Measurements from ENCODE around the gene NDST1. TPM values are rescaled to one million over a fixed set of nuclear protein-coding genes. Genes with fewer than 3 reads are reported as not detected.

NDST1 gene
- total and polyA plus RNA-seq, 3 experiments from 2014 or later: 0.13 to 2.8 (median 1.9) TPM

DNA sequence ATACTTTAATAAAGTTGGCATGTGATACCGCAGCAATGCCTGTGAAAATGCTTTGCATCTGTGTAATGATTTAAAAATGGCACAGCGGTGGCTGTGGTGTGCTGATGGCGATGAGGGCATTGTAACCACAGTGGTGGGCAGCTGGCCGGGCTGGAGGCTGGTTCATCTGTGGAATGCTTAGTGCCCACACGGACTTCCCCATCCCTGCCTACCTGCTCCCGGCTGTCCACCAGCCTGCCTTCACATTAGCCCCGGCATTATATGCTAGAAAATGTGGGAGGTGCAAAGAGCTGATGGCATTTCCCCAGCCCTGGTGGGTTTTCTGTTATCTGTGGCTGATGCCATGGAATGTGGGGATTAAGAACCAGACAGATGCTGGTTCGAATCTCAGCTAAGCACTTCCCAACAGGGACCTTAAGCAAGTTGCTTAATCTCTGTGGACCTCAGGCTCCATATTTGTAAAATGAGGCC lies 2.9 kb upstream of the NDST1 start:
- no peak overlapping the region for H3K4me3 ChIP-seq (ENCODE audit: low read length)
- no peaks in the 10 kb centered on the region for H3K27me3 ChIP-seq (ENCODE audit: insufficient read depth, low read length, poor library complexity, severe bottlenecking)
- H3K36me3 ChIP-seq (ENCODE audit: insufficient read depth, low read length): no peaks in the 10 kb centered on the region
- POLR2A ChIA-PET: no interaction called here
- no peak for DNase-seq
- CTCF ChIA-PET: no interaction called here
- H3K27ac ChIP-seq (ENCODE audit: low read depth, low read length): no peak overlapping the region
- H3K36me3 Mint-ChIP-seq: no peaks in the 10 kb centered on the region
- H3K9me3 Mint-ChIP-seq: no peaks in the 10 kb centered on the region
- no peak overlapping the region for H3K27ac Mint-ChIP-seq
- no peaks in the 10 kb centered on the region for H3K9me3 ChIP-seq (ENCODE audit: low read length)
- no peaks in the 10 kb centered on the region for H3K4me1 Mint-ChIP-seq
- no peaks in the 10 kb centered on the region for H3K4me1 ChIP-seq (ENCODE audit: insufficient read depth, low read length)
- no peaks in the 10 kb centered on the region for H3K27me3 Mint-ChIP-seq
- H3K4me3 Mint-ChIP-seq: no peak overlapping the region

GRCh38 chr5:150505816-150506215 lies 2.1 kb upstream of the NDST1 start:
- no peaks in the 10 kb centered on the region for H3K4me1 Mint-ChIP-seq
- no peaks in the 10 kb centered on the region for H3K9me3 Mint-ChIP-seq
- Histone ChIP-seq H3K9me3 (ENCODE audit: low read length) (no peaks in the 10 kb centered on the region), H3K27me3 (ENCODE audit: insufficient read depth, low read length, poor library complexity, severe bottlenecking) (no peaks in the 10 kb centered on the region), H3K4me3 (ENCODE audit: low read length) (no peak overlapping the region), H3K4me1 (ENCODE audit: insufficient read depth, low read length) (no peaks in the 10 kb centered on the region), H3K27ac (ENCODE audit: low read depth, low read length) (no peak overlapping the region), H3K36me3 (ENCODE audit: insufficient read depth, low read length) (no peaks in the 10 kb centered on the region)
- CTCF ChIA-PET: interaction anchor here (1.2 kb wide), 1 partner anchor 47 kb away, joined by 5 read pairs; no protein-coding TSS in a partner anchor
- no peaks in the 10 kb centered on the region for H3K36me3 Mint-ChIP-seq
- no peaks in the 10 kb centered on the region for H3K27me3 Mint-ChIP-seq
- no peak overlapping the region for H3K27ac Mint-ChIP-seq
- POLR2A ChIA-PET: no interaction called here
- no peak for DNase-seq
- H3K4me3 Mint-ChIP-seq: no peak overlapping the region

DNA sequence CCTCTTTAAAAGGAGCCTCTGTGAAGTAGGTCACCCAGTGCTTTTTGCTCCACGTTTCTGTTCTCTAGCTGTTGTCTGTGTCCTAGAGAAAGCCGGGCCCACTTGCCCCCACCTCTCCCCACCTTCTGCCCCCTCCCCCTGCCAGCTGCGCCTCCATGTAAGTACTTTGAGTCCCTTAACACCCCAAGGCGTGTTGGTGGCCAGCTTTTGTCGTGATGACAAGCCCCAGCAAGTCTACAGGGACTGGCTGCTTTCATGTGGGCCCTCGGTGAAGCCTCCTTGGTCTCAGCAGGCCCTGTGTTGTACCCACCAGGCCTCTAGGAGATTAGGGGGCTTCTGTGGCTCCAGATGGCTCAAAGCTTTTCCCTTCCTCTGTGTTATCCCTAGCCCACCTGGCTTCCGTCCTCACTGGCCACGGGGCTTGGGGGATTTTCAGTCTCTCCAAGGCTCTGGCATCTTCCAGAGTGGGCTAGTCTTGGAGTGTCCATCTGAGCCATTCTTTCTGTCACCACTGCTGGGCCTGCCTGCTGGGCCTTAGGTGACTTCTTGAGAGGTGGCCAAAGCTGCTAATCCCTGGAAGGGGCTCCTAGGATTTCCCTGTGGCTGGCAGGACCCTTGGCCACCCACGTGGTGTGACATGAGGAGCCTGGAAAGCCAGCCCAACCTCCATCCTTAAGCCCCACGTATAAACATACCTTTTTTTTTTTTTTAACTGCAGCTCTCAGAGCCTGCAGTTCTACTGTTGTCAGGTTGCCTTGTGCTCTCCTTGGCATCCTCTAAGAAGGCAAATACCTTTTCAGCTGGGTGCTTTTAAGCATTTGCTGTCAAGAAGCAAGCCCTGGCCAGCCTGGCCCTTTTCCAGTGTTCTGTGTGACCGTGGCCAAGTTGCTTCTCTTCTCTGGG lies 1.1 kb upstream of the NDST1 start:
- Histone ChIP-seq H3K27ac (ENCODE audit: low read depth, low read length) (no peak overlapping the region), H3K36me3 (ENCODE audit: insufficient read depth, low read length) (no peaks in the 10 kb centered on the region), H3K9me3 (ENCODE audit: low read length) (no peaks in the 10 kb centered on the region), H3K4me3 (ENCODE audit: low read length) (no peak overlapping the region), H3K27me3 (ENCODE audit: insufficient read depth, low read length, poor library complexity, severe bottlenecking) (no peaks in the 10 kb centered on the region), H3K4me1 (ENCODE audit: insufficient read depth, low read length) (no peaks in the 10 kb centered on the region)
- peaks cover 0 to 2% of the 10 kb centered on the region in 2 donors for H3K27me3 Mint-ChIP-seq
- no peaks in the 10 kb centered on the region for H3K9me3 Mint-ChIP-seq
- H3K27ac Mint-ChIP-seq: no peak overlapping the region
- no peaks in the 10 kb centered on the region for H3K4me1 Mint-ChIP-seq
- H3K36me3 Mint-ChIP-seq: no peaks in the 10 kb centered on the region
- no peak for DNase-seq
- no peak overlapping the region for H3K4me3 Mint-ChIP-seq
- ChIA-PET CTCF (interaction anchor here (1.2 kb wide), 1 partner anchor 48 kb away, joined by 5 read pairs; no protein-coding TSS in a partner anchor), POLR2A (no interaction called here)

DNA sequence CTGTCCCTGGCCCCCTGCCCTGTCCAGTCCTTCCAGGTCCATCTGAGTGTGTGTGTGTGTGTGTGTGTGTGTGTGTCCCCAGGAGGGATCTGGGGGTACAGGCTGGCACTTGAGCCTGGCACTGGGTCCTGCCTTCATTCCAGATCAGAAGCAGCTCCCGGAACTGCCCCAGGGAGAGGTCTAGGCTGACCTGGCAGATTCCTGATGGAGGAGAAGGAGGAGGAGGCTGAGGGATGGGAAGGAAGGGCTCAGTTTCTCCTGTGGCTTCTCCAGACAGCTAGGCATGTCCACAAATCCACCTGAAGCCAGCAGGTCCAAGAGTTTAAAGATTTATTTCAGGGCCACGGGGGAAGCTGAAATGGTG lies 328 bp downstream of the NDST1 start:
- CTCF ChIA-PET: no interaction called here
- Histone ChIP-seq H3K36me3 (ENCODE audit: insufficient read depth, low read length) (no peaks in the 10 kb centered on the region), H3K9me3 (ENCODE audit: low read length) (no peaks in the 10 kb centered on the region), H3K4me3 (ENCODE audit: low read length) (no peak overlapping the region), H3K27me3 (ENCODE audit: insufficient read depth, low read length, poor library complexity, severe bottlenecking) (no peaks in the 10 kb centered on the region), H3K4me1 (ENCODE audit: insufficient read depth, low read length) (no peaks in the 10 kb centered on the region), H3K27ac (ENCODE audit: low read depth, low read length) (no peak overlapping the region)
- no peak for DNase-seq
- POLR2A ChIA-PET: no interaction called here
- Mint-ChIP-seq H3K27ac (no peak overlapping the region), H3K9me3 (no peaks in the 10 kb centered on the region), H3K4me1 (no peaks in the 10 kb centered on the region), H3K36me3 (no peaks in the 10 kb centered on the region), H3K27me3 (peaks cover 0 to 4% of the 10 kb centered on the region in 2 donors), H3K4me3 (no peak overlapping the region)

DNA sequence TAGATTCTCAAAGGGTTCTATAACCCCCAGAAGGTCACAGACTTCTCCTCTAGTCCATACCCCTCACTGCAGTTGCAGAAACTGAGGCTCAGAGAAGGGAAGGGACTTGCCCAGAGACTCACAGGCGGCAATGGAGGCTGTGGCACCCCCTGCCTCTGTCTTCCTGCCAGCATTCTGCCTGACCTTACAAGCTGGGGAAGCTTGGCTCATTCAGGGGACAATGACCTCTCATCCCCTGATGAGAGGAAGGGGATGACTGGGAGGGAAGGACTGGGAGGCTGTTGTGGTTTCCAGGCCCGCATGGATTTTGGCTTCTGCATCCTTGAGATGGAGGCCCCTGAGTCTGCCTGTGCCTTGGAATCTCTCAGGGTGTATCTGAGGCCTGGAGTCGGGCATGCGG lies 897 bp downstream of the NDST1 start:
- H3K27ac ChIP-seq (ENCODE audit: low read depth, low read length): no peak overlapping the region
- no peaks in the 10 kb centered on the region for H3K4me1 Mint-ChIP-seq

DNA sequence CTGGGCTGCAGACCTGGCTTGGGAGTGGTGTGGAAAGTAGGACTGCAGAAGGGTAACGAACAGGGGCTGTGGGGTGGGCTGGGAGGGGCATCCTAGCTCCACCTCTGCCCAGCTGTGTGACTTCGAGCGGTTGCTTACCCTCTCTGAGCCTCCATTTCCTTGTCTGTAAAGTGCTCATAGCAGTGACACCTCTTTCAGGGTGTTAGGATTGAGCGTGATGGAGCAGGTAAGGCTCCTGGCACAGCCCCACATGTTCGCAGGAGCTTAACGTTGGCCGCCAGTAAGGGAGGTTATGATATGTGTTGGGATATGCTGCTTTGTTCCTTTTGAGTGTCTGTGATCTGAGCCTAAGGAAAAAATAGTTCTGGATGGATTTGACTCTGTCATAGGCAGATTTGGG lies 2.1 kb downstream of the NDST1 start:
- Histone ChIP-seq H3K27ac (ENCODE audit: low read depth, low read length) (no peak overlapping the region), H3K9me3 (ENCODE audit: low read length) (no peaks in the 10 kb centered on the region), H3K4me1 (ENCODE audit: insufficient read depth, low read length) (no peaks in the 10 kb centered on the region), H3K27me3 (ENCODE audit: insufficient read depth, low read length, poor library complexity, severe bottlenecking) (no peaks in the 10 kb centered on the region), H3K36me3 (ENCODE audit: insufficient read depth, low read length) (no peaks in the 10 kb centered on the region), H3K4me3 (ENCODE audit: low read length) (no peak overlapping the region)
- Mint-ChIP-seq H3K27me3 (peaks cover 0 to 4% of the 10 kb centered on the region in 2 donors), H3K4me3 (no peak overlapping the region), H3K27ac (no peak overlapping the region), H3K9me3 (no peaks in the 10 kb centered on the region), H3K4me1 (no peaks in the 10 kb centered on the region), H3K36me3 (no peaks in the 10 kb centered on the region)
- DNase-seq: no peak
- ChIA-PET POLR2A (interaction anchor here (0.6 kb wide), 1 partner anchor 152 kb away, joined by 3 read pairs; no protein-coding TSS in a partner anchor), CTCF (no interaction called here)

More for the DNA sequence above, 897 bp downstream of the NDST1 start:
- H3K4me3 Mint-ChIP-seq: no peak overlapping the region
- H3K27ac Mint-ChIP-seq: no peak overlapping the region
- H3K4me3 ChIP-seq (ENCODE audit: low read length): no peak overlapping the region
- H3K9me3 Mint-ChIP-seq: no peaks in the 10 kb centered on the region
- CTCF ChIA-PET: no interaction called here
- POLR2A ChIA-PET: no interaction called here
- H3K27me3 ChIP-seq (ENCODE audit: insufficient read depth, low read length, poor library complexity, severe bottlenecking): no peaks in the 10 kb centered on the region
- H3K36me3 ChIP-seq (ENCODE audit: insufficient read depth, low read length): no peaks in the 10 kb centered on the region
- DNase-seq: no peak
- H3K36me3 Mint-ChIP-seq: no peaks in the 10 kb centered on the region
- H3K4me1 ChIP-seq (ENCODE audit: insufficient read depth, low read length): no peaks in the 10 kb centered on the region
- H3K9me3 ChIP-seq (ENCODE audit: low read length): no peaks in the 10 kb centered on the region
- peaks cover 0 to 4% of the 10 kb centered on the region in 2 donors for H3K27me3 Mint-ChIP-seq

GRCh38 chr5:150510460-150511263 lies 2.7 kb downstream of the NDST1 start:
- no peaks in the 10 kb centered on the region for H3K27me3 ChIP-seq (ENCODE audit: insufficient read depth, low read length, poor library complexity, severe bottlenecking)
- no peak for DNase-seq
- H3K9me3 Mint-ChIP-seq: no peaks in the 10 kb centered on the region
- H3K27ac ChIP-seq (ENCODE audit: low read depth, low read length): no peak overlapping the region
- no peak overlapping the region for H3K4me3 ChIP-seq (ENCODE audit: low read length)
- POLR2A ChIA-PET: no interaction called here
- CTCF ChIA-PET: interaction anchor here (0.6 to 1.2 kb wide), 2 partner anchors 18 to 30 kb away, joined by 3 read pairs; no protein-coding TSS in a partner anchor
- H3K36me3 ChIP-seq (ENCODE audit: insufficient read depth, low read length): no peaks in the 10 kb centered on the region
- H3K4me1 ChIP-seq (ENCODE audit: insufficient read depth, low read length): no peaks in the 10 kb centered on the region
- peaks cover 0 to 5% of the 10 kb centered on the region in 2 donors for H3K27me3 Mint-ChIP-seq
- no peaks in the 10 kb centered on the region for H3K4me1 Mint-ChIP-seq
- H3K9me3 ChIP-seq (ENCODE audit: low read length): no peaks in the 10 kb centered on the region
- H3K36me3 Mint-ChIP-seq: no peaks in the 10 kb centered on the region
- peak overlapping the region in 1 of 8 donors; percentile 17 for H3K27ac Mint-ChIP-seq
- H3K4me3 Mint-ChIP-seq: no peak overlapping the region

Measured in CD8-positive, alpha-beta memory T cell (primary cell).